Spleen (tissue), 13 donors: ENCODE results near the gene PKM. TPM values are rescaled to one million over a fixed set of nuclear protein-coding genes. Genes with fewer than 3 reads are reported as not detected.
"Not testable (repeated sequence)": the region's sequence is repeated elsewhere in the genome, so short reads cannot be mapped to it uniquely, and the experiment has no call there.

Experiments
- DNase-seq: peaks from one replicate; pipeline ENCODE4 v3.0.0-alpha.2; 2020
- H3K27ac ChIP-seq, 8 donors: fragments of 200-600 bp; sonication (generic) in 7 of 8; 1 replicate in 4 of 8; 2 replicates in 4 of 8; pipeline versions ENCODE4 v1.5.0 to v1.8.0; 2016 to 2021; ENCODE audit warnings: inconsistent platforms in 4 of 8, mild to moderate bottlenecking in 4 of 8, moderate library complexity in 1 of 8
- H3K27me3 ChIP-seq, 7 donors: fragments of 200-600 bp; sonication (generic) in 6 of 7; replicated peaks in 1 of 7; 1 replicate in 4 of 7; 2 replicates in 3 of 7; pipeline versions ENCODE4 v1.5.0 to v1.8.0; 2016 to 2021; ENCODE audit warnings: inconsistent platforms in 3 of 7, mild to moderate bottlenecking in 1 of 7
- H3K36me3 ChIP-seq, 6 donors: fragments of 200-600 bp; sonication (generic) in 5 of 6; 1 replicate in 4 of 6; 2 replicates in 2 of 6; pipeline versions ENCODE4 v1.5.0 to v1.8.0; 2016 to 2021; ENCODE audit warnings: inconsistent platforms in 2 of 6
- H3K4me1 ChIP-seq, 6 donors: fragments of 200-600 bp; sonication (generic) in 5 of 6; 1 replicate in 3 of 6; 2 replicates in 3 of 6; pipeline versions ENCODE4 v1.5.0 to v1.8.0; 2016 to 2021; ENCODE audit warnings: inconsistent platforms in 3 of 6
- H3K4me3 ChIP-seq, 8 donors: fragments of 200-600 bp; sonication (generic) in 7 of 8; 1 replicate in 4 of 8; 2 replicates in 4 of 8; pipeline versions ENCODE4 v1.5.0 to v1.8.0; 2016 to 2021; ENCODE audit warnings: inconsistent platforms in 4 of 8, mild to moderate bottlenecking in 4 of 8, moderate library complexity in 2 of 8
- H3K9me3 ChIP-seq, 8 donors: fragments of 200-600 bp; sonication (generic) in 7 of 8; 1 replicate in 4 of 8; 2 replicates in 4 of 8; pipeline versions ENCODE4 v1.5.0 to v1.8.0; 2016 to 2021; ENCODE audit warnings: inconsistent platforms in 4 of 8
- CTCF ChIP-seq, 11 experiments: fragments of 200-600 bp in 7 of 11; fragments of 450-650 bp in 4 of 11; sonication (generic) in 4 of 11; IDR thresholded peaks in 8 of 11; conservative IDR thresholded peaks in 3 of 11; 1 replicate in 7 of 11; 2 replicates in 4 of 11; pipeline versions ENCODE4 v1.4.0 to v1.8.0; 2016 to 2021; ENCODE audit warnings: antibody characterized with exemption in 11 of 11, inconsistent platforms in 4 of 11, mild to moderate bottlenecking in 1 of 11
- POLR2A ChIP-seq, 3 donors: fragments of 450-650 bp; IDR thresholded peaks; one replicate each; pipeline ENCODE4 v1.5.1; 2017; ENCODE audit warnings: antibody characterized with exemption in 3 of 3, mild to moderate bottlenecking in 1 of 3
- POLR2AphosphoS5 ChIP-seq, 3 donors: sonication (generic); formaldehyde crosslinking; IDR thresholded peaks; one replicate each; pipeline ENCODE4 v1.5.1; 2017; ENCODE audit warnings: antibody characterized with exemption in 3 of 3
- WGBS, 5 donors: extraction: QIAGEN DNeasy Blood & Tissue Kit in 3 of 5; methylation state at CpG; one replicate each; pipeline versions ENCODE4 v1.1.5 to v1.1.7; 2013 to 2018; 5-methylcytosine and 5-hydroxymethylcytosine counted together
- intact Hi-C: fragments of 100-400 bp; cut with DNase I; formaldehyde crosslinking; loops from one replicate; pipeline ENCODE4 v1.15.0; 2023; ENCODE audit warnings: low total_unique reads
- long read RNA-seq, 2 donors: transcript quantifications; one replicate each; lab custom pipeline, GENCODE V29; 2026
- polyA plus RNA-seq, 3 donors: library from polyadenylated mRNA; stranded (reverse); fragments of 200-250 nt; gene quantifications; one replicate each; pipeline ENCODE4 v1.2.1, GENCODE V29; 2013
- total RNA-seq, 7 donors: library from RNA; depleted of rRNA in 3 of 7; stranded (reverse); fragments of >200 nt in 3 of 7; fragmentation: NEBNext Ultra II Directional in 4 of 7; extraction: Animal tissue kit (Norgen Biotek cat#: 25700) in 4 of 7; gene quantifications; one replicate each; pipeline versions ENCODE4 v1.1.0 to v1.2.1, GENCODE V29; 2016 to 2021
- donor health status: healthy with polysubstance abuse.
- donor health status: DM: no; HTN: no; CAD: no; lungs with moderate emphysema.
- donor health status: DM: no; HTN: no; CAD: no.
- donor health status: Bipolar disorder and iron deficiency.
- donor health status: healthy.
- donor health status: DM: no; HTN: no; CAD: no.
- donor health status: DM: yes; HTN: yes; CAD: no.

The PKM gene
- total RNA-seq (100 to 1,000 TPM; 333 to 543 (median 379) TPM), polyA plus RNA-seq (100 to 1,000 TPM; 156 to 250 (median 187) TPM)
- long read RNA-seq, donor 1, transcript PKM-202 (11 exons, 2,318 nt): major isoform, 42 of 159 reads
- long read RNA-seq, donor 1, partial matches to known transcripts: 89 of 159 reads
- long read RNA-seq, donor 1, other reads (novel, unspliced or antisense): 14 of 159 reads
- long read RNA-seq, donor 2, transcript PKM-214 (2 exons, 2,301 nt): minor isoform, 5 of 147 reads
- long read RNA-seq, donor 2, transcript PKM-202 (11 exons, 2,318 nt): major isoform, 65 of 147 reads
- long read RNA-seq, donor 2, partial matches to known transcripts: 57 of 147 reads
- long read RNA-seq, donor 2, other reads (novel, unspliced or antisense): 14 of 147 reads

- Histone ChIP-seq H3K27me3 (no peaks in the 10 kb centered on the region), H3K4me3 (peak within 1 kb of the TSS; percentile 92 to 100 (median 98)), H3K36me3 (no peaks in the 10 kb centered on the region), H3K4me1 (peaks cover 24 to 68% (median 51%) of the 10 kb centered on the region in 6 donors), H3K27ac (peak within 1 kb of the TSS; percentile 89 to 99 (median 97)), H3K9me3 (no peaks in the 10 kb centered on the region)
- DNase-seq: peak; percentile 98
- intact Hi-C loops: loop anchor here (5.0 kb wide), 1 partner anchor 41 kb away; the partner anchor contains the start of gene PARP6
- TF ChIP-seq POLR2A (IDR thresholded peaks at IDR 0.05): peak; percentile 74 to 95 (median 90)
- TF ChIP-seq CTCF (IDR thresholded peaks at IDR 0.05 in 8 of 11, conservative IDR thresholded peaks at IDR 0.05 in 3 of 11): peak in 4 of 11 experiments; percentile 15 to 36 (median 31)
- TF ChIP-seq POLR2AphosphoS5 (IDR thresholded peaks at IDR 0.05): peak; percentile 96 to 98 (median 96)
- WGBS, 5 donors: 0% methylated on average over 10 to 67 of the region's 67 CpGs
Observed at GRCh38 chr15:72231066-72231832, at the start of gene PKM. Gene PKM (minus strand): TSS chr15:72231190. CDS start chr15:72219097, 12,093 bp downstream.

- H3K4me1 ChIP-seq: no peaks in the 10 kb centered on the region
- 70 to 86% (median 78%) methylated on average over 2 of the region's 2 CpGs for WGBS, 5 donors
- intact Hi-C loops: no loop called here
Observed at GRCh38 chr15:72280751-72281150, 49.8 kb upstream of the PKM start.

GRCh38 chr15:72278737-72279136, 47.7 kb upstream of the PKM start:
- intact Hi-C loops: no loop called here
- peaks cover 0 to under 1% (median 0%) of the 10 kb centered on the region in 6 donors for H3K4me1 ChIP-seq
- TF ChIP-seq POLR2AphosphoS5 (IDR thresholded peaks at IDR 0.05): no peak
- H3K9me3 ChIP-seq: no peaks in the 10 kb centered on the region
- WGBS, 5 donors: 62 to 90% (median 85%) methylated on average over 1 of the region's 1 CpG
- H3K4me3 ChIP-seq: no peak overlapping the region
- no peaks in the 10 kb centered on the region for H3K27me3 ChIP-seq
- no peak overlapping the region for H3K27ac ChIP-seq
- no peaks in the 10 kb centered on the region for H3K36me3 ChIP-seq
- no peak for DNase-seq

More at GRCh38 chr15:72280751-72281150, 49.8 kb upstream of the PKM start:
- DNase-seq: no peak
- no peaks in the 10 kb centered on the region for H3K27me3 ChIP-seq
- no peak for TF ChIP-seq POLR2AphosphoS5 (IDR thresholded peaks at IDR 0.05)
- TF ChIP-seq CTCF (IDR thresholded peaks at IDR 0.05 in 8 of 11, conservative IDR thresholded peaks at IDR 0.05 in 3 of 11): no peak
- TF ChIP-seq POLR2A (IDR thresholded peaks at IDR 0.05): no peak
- no peak overlapping the region for H3K27ac ChIP-seq
- no peaks in the 10 kb centered on the region for H3K9me3 ChIP-seq
- H3K4me3 ChIP-seq: no peak overlapping the region
- H3K36me3 ChIP-seq: no peaks in the 10 kb centered on the region

GRCh38 chr15:72276326-72276700, 45.3 kb upstream of the PKM start:
- no peak for TF ChIP-seq POLR2AphosphoS5 (IDR thresholded peaks at IDR 0.05)
- TF ChIP-seq POLR2A (IDR thresholded peaks at IDR 0.05): no peak
- TF ChIP-seq CTCF (IDR thresholded peaks at IDR 0.05 in 8 of 11, conservative IDR thresholded peaks at IDR 0.05 in 3 of 11): no peak
- no peak overlapping the region for H3K4me3 ChIP-seq
- peaks cover 11 to 19% (median 16%) of the 10 kb centered on the region in 6 donors for H3K4me1 ChIP-seq
- H3K9me3 ChIP-seq: no peaks in the 10 kb centered on the region
- no peak for DNase-seq
- no peak overlapping the region for H3K27ac ChIP-seq
- H3K27me3 ChIP-seq: no peaks in the 10 kb centered on the region
- intact Hi-C loops: no loop called here
- no peaks in the 10 kb centered on the region for H3K36me3 ChIP-seq

GRCh38 chr15:72275635-72276325, 44.8 kb upstream of the PKM start:
- intact Hi-C loops, H3K36me3 ChIP-seq, H3K4me3 ChIP-seq, DNase-seq, H3K27me3 ChIP-seq, H3K27ac ChIP-seq, H3K9me3 ChIP-seq: not testable (repeated sequence)
- H3K4me1 ChIP-seq: peaks cover 11 to 24% (median 22%) of the 10 kb centered on the region in 6 donors
